Heart left ventricle (tissue), 13 donors: Measurements from ENCODE around the gene TNNI3K.

Experiments
- CTCF ChIP-seq, 12 donors: fragments of 200-600 bp; sonication (generic) in 4 of 12; IDR thresholded peaks; one replicate each; pipeline versions ENCODE4 v1.5.0 to v1.8.0; 2018 to 2022; ENCODE audit warnings: antibody characterized with exemption in 12 of 12, mild to moderate bottlenecking in 5 of 12
- POLR2A ChIP-seq, 2 donors: fragments of 450-650 bp; IDR thresholded peaks; one replicate each; pipeline ENCODE4 v1.6.1; 2017; ENCODE audit warnings: antibody characterized with exemption in 2 of 2, mild to moderate bottlenecking in 2 of 2, moderate library complexity in 2 of 2
- donor health status: ischemic (EF 13 %, LVEDD 7.1; RV severe dilation, severe dysfunction).
- donor health status: DM: no; HTN: yes; CAD: no.
- donor health status: DM: no; HTN: no; CAD: no.
- donor health status: ischemic (EF 25% LVEDD 6.9; RV normal size, moderate dysfunction).
- donor health status: ischemic (EF 25% LVEDD 5.7; RV mildly dilated, moderate dysfunction).
- donor health status: ischemic (EF 35%, LVEDD 5.7; RV mildly dilated, moderate dysfunction).
- donor health status: nonischemic (EF 11% LVEDD 7.7; RV severe dilation, severe dysfunction).
- donor health status: DM: yes; HTN: yes; CAD: no.
- donor health status: PGD.
- donor health status: ischemic (EF 29% LVEDD 5.4; RV normal size, mild dysfunction).
- donor health status: nonischemic (EF 23%, LVEDD 6.1; RV moderate dilation, normal function).

- no peak for TF ChIP-seq CTCF (IDR thresholded peaks at IDR 0.05)
- no peak for TF ChIP-seq POLR2A (IDR thresholded peaks at IDR 0.05)
These were observed 39.8 kb upstream of the TNNI3K start for GRCh38 chr1:74195339-74195738.
